NCI-H2081 (cell line): ENCODE measurements around the gene MXI1.
"Not testable (repeated sequence)": the region's sequence is repeated elsewhere in the genome, so short reads cannot be mapped to it uniquely, and the experiment has no call there.

Source experiments
- DNase-seq, 2 experiments: peaks; one replicate each; lab custom pipeline; 2025; lab: John Stamatoyannopoulos, UW

The MXI1 gene

DNA sequence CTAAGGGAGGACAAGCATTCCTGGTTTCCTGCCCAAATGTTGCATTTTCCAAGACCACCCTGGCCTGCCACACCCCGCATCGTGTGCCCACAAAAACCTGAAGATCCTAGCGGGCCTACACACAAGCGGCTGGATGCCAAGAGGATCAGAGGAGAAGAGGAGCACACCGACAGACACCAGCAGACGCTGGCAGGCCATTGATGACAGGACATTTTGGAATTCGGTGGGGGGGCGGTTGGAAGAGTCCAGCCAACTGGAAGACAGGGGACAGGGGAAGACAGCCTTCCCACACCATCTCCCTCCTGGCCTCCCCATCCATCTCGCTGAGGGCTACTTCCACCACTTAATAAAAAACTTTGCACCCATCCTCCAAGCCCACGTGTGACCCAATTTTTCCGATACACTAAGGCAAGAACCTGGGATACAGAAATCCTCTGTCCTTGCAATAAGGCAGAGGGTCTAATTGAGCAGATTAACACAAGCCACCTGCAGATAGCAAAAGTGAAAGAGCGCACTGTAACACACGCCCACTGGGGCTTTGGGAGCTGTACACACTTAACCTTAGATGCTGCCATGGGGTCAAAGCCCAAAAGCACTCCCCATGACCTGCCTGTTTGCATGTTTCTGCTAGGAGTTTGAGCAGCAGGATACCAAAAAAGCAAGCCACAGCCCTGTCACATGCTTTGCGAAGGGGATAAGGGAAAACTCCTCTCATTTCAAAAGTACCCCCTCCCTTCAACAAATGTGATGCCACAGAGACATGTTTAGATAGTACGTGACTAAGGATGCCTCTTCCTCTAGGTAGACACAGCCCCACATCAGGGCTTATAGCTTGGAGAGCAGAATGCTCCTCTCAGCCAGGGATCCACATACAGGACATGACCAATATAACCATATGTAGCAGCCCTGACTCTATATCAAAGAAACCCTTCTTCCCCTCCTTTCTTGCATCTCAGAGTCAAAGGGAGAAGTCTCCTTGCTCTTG, 110.8 kb downstream of the MXI1 start:
- no peak for DNase-seq

DNA sequence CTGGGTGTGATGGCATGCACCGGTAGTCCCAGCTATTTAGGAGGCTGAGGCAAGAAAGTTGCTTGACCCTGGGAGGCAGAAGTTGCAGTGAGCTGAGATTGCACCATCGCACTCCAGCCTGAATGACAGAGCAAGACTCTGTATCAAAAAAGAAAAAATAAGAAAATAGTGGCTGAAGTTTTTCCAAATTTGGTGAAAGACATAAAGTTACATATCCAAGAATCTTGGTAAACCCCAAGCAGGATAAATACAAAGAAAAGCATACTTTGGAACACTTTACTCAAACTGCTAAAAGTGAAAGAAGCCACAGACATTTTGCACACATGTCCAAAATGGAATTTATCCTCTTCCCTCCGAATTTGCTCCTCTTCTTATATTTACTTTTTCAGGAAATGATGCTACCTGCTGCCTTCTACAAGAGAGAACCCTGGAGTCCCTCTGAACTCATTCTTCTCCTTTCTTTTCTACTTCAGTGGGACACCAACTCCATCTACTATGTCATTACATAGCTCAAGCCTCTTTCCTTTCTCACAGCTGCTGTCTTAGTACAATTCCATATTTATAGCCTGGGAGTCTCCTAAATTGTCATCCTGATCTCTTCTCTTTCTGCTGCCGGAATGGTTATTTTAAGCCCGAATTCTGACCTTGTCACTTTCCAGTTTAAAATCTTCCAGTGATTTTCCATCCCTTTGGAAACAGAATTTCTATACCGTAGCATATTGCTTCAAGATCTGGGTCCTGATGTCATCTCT, 114.6 kb downstream of the MXI1 start:
- DNase-seq = no peak

DNA sequence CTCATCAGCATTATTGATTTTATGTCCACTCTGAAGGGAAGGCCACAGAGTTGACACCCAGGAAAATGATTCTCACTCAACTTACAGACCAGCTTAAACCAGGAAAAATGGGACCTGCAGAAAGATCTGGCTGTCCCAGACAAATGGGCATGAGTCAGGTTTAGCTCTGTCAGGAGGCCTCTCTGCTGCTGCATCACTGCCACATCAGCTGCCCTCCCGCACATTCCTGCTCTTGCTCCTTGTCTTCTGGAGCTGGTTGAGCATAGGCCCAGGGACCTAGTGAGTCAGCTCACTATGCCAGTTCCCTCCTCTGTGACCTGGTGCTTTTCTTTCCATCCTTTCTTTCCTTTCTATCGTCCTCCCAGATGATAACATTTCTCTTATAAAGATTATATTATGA, 116.1 kb downstream of the MXI1 start:
- DNase-seq = no peak

DNA sequence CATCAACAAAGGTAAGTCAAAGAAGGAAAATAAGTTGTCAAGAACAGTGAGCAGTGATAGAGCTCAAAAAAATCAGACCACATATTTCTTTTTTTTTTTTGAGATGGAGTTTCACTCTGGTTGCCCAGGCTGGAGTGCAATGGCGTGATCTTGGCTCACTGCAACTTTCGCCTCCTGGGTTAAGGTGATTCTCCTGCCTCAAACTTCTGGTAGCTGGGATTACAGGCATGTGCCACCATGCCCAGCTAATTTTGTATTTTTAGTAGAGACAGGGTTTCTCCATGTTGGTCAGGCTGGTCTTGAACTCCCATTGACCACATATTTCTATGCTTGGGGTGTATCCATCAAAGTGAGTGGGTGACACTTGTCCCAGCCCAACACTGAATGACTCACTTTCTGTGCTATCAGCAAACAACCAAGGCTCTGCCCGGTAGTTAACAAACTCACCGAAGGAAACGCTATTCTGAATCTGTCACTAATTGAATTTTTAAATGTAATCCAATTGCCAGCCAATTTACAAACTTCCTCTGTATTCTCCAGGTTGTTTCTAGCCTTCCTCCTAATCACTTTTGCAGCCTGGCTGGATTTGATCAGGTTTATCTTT, 116.9 kb downstream of the MXI1 start:
- DNase-seq = no peak

DNA sequence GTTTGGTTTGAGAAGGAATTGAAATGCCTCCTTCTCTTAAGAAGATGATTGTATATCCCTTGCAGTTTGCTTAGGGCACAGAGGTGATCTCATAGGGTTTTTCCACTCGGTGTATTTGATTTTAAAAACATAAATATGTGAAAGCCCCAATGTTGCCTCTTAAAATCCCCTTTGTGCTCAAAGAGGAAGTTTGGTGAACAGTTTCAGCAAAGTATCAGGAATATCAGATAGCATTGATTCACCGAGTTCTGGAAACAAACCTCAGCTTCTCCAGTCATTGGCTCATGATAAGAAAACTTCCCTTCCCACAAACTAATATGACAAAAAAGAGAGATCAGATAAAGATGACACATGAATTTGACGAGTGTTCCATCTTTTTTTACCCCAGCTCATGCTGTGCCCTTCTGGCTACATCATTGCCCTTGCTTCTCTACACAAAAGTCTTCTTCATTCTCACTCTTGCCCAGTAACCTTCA, 117.4 kb downstream of the MXI1 start:
- no peak for DNase-seq

DNA sequence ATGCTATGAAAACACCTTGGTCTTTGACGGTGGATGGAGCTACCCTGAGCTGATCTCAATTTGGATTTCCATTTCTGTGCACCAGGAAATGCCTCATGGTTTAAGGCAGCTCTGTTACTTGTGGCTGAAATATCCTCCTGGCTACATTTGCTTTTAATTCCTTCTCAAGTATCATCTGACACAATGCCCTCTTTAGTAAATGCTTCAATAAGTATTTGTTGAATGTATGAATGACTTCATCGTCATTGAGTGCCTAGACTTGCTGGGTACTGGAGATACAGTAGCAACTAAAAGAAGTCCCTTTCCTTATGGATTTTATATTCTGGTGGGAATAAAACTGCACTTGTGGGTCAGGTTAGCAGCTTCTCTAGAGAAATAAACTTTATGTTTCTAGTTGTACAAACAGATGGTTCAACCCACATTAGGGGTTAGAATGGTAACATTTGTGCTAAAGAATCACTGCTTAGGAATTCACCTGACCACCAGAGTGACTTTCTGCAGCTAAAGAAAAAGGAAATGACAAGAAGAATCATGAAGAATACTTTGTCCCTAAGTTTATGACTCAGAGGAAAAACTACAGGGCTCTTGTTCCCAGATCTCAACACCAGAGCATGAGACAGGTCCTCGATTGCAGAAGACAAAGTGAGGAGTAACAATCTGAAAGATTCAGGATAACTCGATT, 119.1 kb downstream of the MXI1 start:
- no peak for DNase-seq

DNA sequence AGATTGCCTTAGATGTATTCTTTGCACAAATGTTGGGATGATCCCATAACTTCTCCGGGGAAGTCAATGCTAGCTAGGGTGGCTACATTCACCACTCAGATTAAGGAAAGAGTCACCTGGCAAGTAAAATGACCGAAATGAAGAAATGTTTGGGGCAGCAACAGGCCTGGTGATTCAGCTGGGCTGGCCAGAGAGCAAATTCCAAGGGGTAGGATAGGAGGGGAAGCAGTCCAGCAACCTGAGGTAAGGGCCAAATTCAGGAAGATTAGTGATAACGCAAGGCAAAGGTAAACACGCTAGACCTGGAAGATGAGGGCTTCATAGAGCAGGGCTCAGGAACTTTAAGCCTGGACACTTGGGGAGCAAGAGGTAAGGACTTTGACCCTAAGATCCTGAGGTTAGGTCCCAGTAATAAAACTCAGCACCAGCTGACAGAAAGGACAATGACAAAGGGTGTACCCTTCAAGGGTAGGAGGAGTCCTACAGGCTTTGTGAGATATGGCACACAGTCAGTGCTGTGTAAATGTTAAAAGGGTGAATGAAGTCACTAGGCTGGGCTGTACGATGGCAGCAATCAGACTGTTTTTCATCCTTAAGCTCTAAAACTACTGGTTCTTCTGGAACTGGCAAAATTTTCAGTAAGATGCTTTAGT, 120.0 kb downstream of the MXI1 start:
- no peak for DNase-seq

DNA sequence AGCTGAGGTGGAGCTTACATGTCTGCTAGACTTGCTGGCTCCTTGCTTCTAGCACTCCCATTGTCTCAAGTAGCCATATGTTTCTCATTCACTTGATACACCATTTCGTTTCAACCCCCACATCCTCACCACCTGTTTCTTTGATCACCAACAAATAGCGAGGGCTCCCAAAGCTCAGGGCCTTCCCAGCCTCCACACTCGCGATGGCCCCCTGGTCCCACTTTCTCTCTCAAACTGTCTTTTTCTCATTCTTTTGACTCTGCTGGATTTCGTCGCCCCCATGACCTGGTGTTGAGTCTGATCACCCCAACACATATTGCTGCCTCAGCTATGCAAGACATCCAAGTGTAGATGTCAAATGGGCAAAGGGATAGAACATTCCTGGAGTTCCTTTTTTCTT, 123.3 kb downstream of the MXI1 start:
- DNase-seq = no peak

DNA sequence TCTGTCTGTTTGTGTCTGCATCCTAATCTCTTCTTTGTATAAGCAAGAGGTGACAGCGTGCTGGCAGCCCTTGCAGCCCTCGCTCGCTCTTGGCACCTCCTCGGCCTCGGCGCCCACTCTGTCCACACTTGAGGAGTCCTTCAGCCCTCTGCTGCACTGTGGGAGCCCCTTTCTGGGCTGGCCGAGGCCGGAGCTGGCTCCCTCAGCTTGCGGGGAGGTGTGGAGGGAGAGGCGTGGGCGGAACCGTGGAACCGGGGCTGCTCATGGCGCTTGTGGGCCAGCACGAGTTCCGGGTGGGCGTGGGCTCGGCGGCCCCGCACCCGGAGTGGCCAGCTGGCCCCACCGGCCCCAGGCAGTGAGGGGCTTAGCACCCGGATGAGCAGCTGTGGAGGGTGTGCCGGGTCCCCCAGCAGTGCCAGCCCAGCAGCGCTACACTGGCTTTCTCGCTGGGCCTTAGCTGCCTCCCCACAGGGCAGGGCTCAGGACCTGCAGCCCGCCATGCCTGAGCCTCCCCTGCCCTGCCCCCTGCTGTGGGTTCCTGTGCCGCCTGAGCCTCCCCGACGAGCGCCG, 123.9 kb downstream of the MXI1 start:
- not testable (repeated sequence) for DNase-seq

DNA sequence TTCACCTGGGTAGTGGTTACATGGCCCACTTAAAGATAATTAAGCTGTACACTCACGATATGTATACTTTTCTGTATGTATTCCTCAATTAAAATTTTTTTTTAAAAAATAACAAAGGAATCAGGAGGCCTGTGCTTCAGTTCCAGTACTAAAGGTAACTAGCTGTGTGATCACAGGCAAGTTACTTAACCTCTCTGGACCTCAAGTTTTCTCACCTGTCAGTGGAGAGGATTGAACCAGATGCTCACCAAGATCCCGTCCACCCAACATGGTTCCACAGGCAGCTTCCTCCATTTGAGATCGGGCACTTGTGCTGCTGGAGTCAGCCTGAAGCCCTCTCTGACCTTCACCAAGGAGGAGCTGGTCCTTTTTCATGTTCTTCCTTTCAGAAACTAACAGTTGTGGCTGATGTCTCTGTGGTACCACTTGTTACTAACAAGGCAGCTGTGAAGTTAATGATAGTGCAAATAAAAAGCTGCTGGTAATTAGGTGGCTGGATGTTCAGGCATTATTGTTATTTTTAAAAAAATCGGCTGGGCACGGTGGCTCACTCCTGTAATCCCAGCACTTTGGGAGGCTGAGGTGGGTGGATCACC, 126.8 kb downstream of the MXI1 start:
- DNase-seq = no peak

DNA sequence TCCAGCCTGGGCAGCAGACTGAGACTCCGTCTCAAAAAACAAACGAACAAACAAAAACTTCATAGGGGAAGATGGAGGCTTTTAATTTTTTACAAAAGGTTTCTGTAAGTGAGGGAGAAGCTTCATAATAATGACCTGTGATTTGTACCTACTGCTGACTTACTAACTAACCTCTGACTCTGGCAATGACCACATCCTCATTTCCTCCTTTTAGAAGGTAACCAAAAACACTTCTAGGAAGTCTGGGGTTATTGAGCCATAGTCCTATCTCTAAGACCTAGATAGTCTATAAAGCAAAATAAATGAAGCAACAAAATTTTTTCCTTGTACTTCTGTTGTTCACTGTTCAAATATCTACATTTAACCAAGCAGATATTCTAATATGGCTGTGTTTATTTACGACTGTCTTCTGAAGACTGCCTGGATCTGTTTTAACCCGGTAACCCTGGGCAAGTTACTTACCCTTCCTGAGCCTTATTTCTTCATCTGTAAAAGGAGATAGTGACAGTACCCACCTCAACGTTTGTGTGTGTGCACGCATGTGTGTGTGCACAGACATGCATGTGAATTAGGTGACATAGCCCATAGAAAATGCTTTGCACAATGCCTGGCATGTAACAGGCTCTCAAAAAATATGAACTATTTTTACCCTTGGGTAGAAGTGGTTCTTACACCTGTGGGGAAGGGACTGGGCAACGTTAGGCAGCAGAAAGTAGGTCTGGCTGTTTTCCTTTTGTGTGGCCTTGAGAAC, 128.1 kb downstream of the MXI1 start:
- no peak for DNase-seq

DNA sequence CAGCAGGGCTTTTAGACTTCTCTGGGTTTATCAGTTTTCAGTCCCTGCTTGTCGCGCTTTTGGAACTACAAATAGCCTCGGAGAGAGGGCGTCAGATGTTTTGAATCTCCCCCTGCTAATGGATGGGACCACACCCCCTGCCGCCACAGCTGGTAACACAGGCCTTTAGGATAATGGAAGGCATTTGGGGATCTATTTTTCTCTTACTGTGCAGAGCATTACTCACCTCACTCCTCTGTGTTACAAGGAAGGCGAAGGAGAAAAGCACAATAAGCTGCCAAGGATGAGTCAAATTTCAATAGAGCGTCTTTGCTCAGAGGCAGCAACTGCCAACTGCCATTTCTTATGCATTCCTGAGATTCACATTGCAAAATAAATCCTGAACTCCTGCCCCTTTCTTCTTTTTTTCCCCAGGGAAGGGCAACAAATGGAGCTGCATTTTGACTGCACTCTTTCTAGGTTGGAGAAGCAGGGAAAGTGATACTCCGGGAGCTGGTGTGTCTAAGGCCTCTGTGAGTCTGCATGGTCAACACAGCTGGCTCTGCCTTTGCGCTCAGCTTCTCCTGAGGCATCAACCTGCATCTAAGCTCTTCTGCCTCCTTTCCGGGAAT, 128.8 kb downstream of the MXI1 start:
- no peak for DNase-seq
